GM19324 (cell line): ENCODE measurements around the gene JMJD1C.

Experiments
- ATAC-seq: cut with Tn5 transposase; IDR thresholded peaks from one replicate; pipeline ENCODE4 v1.9.1; 2021; ENCODE audit warnings: mild to moderate bottlenecking, moderate library complexity; ENCODE audit not compliant: unreplicated experiment, low FRiP score

The JMJD1C gene

GRCh38 chr10:63439607-63440006, 26.2 kb downstream of the JMJD1C start:
- ATAC-seq, result no peak

GRCh38 chr10:63438506-63439498, 27.0 kb downstream of the JMJD1C start:
- ATAC-seq, result no peak

- ATAC-seq, result no peak
These were observed 28.4 kb downstream of the JMJD1C start for GRCh38 chr10:63437116-63437949.

- ATAC-seq, result no peak
These were observed 29.6 kb downstream of the JMJD1C start for GRCh38 chr10:63436225-63436624.

- ATAC-seq, result no peak
These were observed 30.6 kb downstream of the JMJD1C start for GRCh38 chr10:63434866-63435854.

GRCh38 chr10:63431962-63432797, 33.6 kb downstream of the JMJD1C start:
- ATAC-seq, result no peak

- no peak for ATAC-seq
These were observed 34.8 kb downstream of the JMJD1C start for GRCh38 chr10:63430999-63431356.

- no peak for ATAC-seq
These were observed 35.4 kb downstream of the JMJD1C start for GRCh38 chr10:63430091-63430998.

- no peak for ATAC-seq
These were observed 36.5 kb downstream of the JMJD1C start for GRCh38 chr10:63429281-63429680.

- ATAC-seq, result no peak
These were observed 38.8 kb downstream of the JMJD1C start for GRCh38 chr10:63427013-63427412.

- ATAC-seq, result no peak
These were observed 40.3 kb downstream of the JMJD1C start for GRCh38 chr10:63425512-63425911.

- ATAC-seq, result no peak
These were observed 41.2 kb downstream of the JMJD1C start for GRCh38 chr10:63424576-63424975.

- ATAC-seq, result no peak
These were observed 42.3 kb downstream of the JMJD1C start for GRCh38 chr10:63423494-63423893.

GRCh38 chr10:63421591-63421990, 44.2 kb downstream of the JMJD1C start:
- peak; percentile 94 for ATAC-seq

GRCh38 chr10:63416376-63416775, 49.4 kb downstream of the JMJD1C start:
- no peak for ATAC-seq

GRCh38 chr10:63415640-63416244, 50.0 kb downstream of the JMJD1C start:
- ATAC-seq, result no peak

GRCh38 chr10:63414481-63415260, 51.1 kb downstream of the JMJD1C start:
- no peak for ATAC-seq
